ENCODE data around the gene REG1A.

Gene REG1A

GRCh38 chr2:79114797-79115494 is 5.3 kb upstream of the REG1A start:
- no peaks in the 10 kb centered on the region for H3K27me3 ChIP-seq
- no peak overlapping the region for H3K27ac ChIP-seq
- H3K4me3 ChIP-seq (ENCODE audit: low read depth in 1 of 2, low read length in 1 of 2): no peak overlapping the region
- H3K36me3 ChIP-seq: no peaks in the 10 kb centered on the region
- TF ChIP-seq CTCF (IDR thresholded peaks at IDR 0.05): no peak
- H3K9me3 ChIP-seq: no peaks in the 10 kb centered on the region
- no peaks in the 10 kb centered on the region for H3K4me1 ChIP-seq (ENCODE audit: control insufficient read depth in 1 of 2, insufficient read depth in 1 of 2, low read depth in 1 of 2, low read length in 1 of 2)

GRCh38 chr2:79116997-79117928 is 3.0 kb upstream of the REG1A start:
- Histone ChIP-seq H3K27me3 (no peaks in the 10 kb centered on the region), H3K4me3 (ENCODE audit: low read depth in 1 of 2, low read length in 1 of 2) (no peak overlapping the region), H3K36me3 (no peaks in the 10 kb centered on the region), H3K9me3 (no peaks in the 10 kb centered on the region), H3K27ac (no peak overlapping the region), H3K4me1 (ENCODE audit: control insufficient read depth in 1 of 2, insufficient read depth in 1 of 2, low read depth in 1 of 2, low read length in 1 of 2) (no peaks in the 10 kb centered on the region)
- TF ChIP-seq CTCF (IDR thresholded peaks at IDR 0.05): no peak

GRCh38 chr2:79122676-79123075 is 2.4 kb downstream of the REG1A start:
- no peak for TF ChIP-seq CTCF (IDR thresholded peaks at IDR 0.05)
- Histone ChIP-seq H3K27ac (no peak overlapping the region), H3K4me1 (ENCODE audit: control insufficient read depth in 1 of 2, insufficient read depth in 1 of 2, low read depth in 1 of 2, low read length in 1 of 2) (no peaks in the 10 kb centered on the region), H3K27me3 (no peaks in the 10 kb centered on the region), H3K36me3 (no peaks in the 10 kb centered on the region), H3K4me3 (ENCODE audit: low read depth in 1 of 2, low read length in 1 of 2) (no peak overlapping the region), H3K9me3 (no peaks in the 10 kb centered on the region)

- TF ChIP-seq CTCF (IDR thresholded peaks at IDR 0.05): no peak
- no peaks in the 10 kb centered on the region for H3K9me3 ChIP-seq
These were observed 4.8 kb downstream of the REG1A start for GRCh38 chr2:79124907-79125720.

GRCh38 chr2:79125721-79125985 is 5.4 kb downstream of the REG1A start:
- Histone ChIP-seq H3K4me3 (ENCODE audit: low read depth in 1 of 2, low read length in 1 of 2) (no peak overlapping the region), H3K9me3 (no peaks in the 10 kb centered on the region), H3K36me3 (no peaks in the 10 kb centered on the region), H3K27ac (no peak overlapping the region), H3K4me1 (ENCODE audit: control insufficient read depth in 1 of 2, insufficient read depth in 1 of 2, low read depth in 1 of 2, low read length in 1 of 2) (no peaks in the 10 kb centered on the region), H3K27me3 (no peaks in the 10 kb centered on the region)
- no peak for TF ChIP-seq CTCF (IDR thresholded peaks at IDR 0.05)

More at GRCh38 chr2:79124907-79125720, 4.8 kb downstream of the REG1A start:
- H3K27ac ChIP-seq: no peak overlapping the region
- H3K4me1 ChIP-seq (ENCODE audit: control insufficient read depth in 1 of 2, insufficient read depth in 1 of 2, low read depth in 1 of 2, low read length in 1 of 2): no peaks in the 10 kb centered on the region
- H3K36me3 ChIP-seq: no peaks in the 10 kb centered on the region
- no peaks in the 10 kb centered on the region for H3K27me3 ChIP-seq
- H3K4me3 ChIP-seq (ENCODE audit: low read depth in 1 of 2, low read length in 1 of 2): no peak overlapping the region
